HG03457 (cell line): ENCODE data around the gene CACNA1H.

Source experiments
- ATAC-seq: cut with Tn5 transposase; IDR thresholded peaks from one replicate; pipeline ENCODE4 v1.9.1; 2021; ENCODE audit warnings: moderate number of reproducible peaks; ENCODE audit not compliant: unreplicated experiment

The CACNA1H gene

DNA sequence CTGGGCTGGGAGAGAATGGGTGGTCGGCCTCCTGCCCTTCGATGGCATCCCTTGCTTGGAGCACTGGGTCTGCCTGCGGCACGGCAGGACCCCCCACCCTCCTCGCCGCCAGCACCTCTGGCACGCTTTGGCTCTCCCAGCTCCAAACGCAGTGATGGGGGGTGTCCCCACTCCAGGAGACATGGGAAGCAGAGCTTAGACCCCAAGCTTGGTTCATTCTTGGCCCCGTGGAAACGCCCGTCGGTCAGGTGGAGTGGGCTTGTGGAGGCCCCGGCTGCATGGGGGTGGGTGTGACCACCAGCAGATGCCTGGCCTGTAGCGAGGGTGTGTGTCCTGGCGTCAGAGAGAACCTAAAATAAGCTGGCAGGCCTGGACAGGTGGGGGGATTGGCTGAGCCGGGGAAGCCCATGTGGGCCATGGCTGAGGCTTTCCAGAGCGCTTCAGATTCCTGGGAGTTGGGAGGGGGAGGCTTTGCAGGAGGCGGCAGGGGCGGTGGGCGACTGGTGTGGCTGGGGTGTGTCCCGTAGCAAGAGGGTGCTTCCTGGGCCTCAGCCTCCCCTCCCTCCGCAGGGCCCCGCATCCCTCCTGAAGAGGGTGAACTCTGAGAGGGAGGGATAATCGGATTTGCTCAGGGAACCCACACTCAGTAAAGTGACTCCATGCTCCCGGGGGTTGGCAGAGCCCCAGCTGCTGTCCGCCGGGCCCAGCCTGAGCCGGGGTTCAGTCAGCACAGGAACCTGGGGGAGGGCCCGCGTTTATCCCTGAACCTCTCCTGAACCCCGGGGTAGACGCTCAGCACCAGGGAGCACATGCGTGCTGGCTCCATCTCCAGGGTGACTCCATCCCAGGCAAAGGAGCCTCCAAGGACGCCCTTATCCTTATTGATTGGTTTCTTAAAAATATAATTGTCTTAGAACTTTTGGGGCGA lies 3.4 kb downstream of the CACNA1H start:
- no peak for ATAC-seq

DNA sequence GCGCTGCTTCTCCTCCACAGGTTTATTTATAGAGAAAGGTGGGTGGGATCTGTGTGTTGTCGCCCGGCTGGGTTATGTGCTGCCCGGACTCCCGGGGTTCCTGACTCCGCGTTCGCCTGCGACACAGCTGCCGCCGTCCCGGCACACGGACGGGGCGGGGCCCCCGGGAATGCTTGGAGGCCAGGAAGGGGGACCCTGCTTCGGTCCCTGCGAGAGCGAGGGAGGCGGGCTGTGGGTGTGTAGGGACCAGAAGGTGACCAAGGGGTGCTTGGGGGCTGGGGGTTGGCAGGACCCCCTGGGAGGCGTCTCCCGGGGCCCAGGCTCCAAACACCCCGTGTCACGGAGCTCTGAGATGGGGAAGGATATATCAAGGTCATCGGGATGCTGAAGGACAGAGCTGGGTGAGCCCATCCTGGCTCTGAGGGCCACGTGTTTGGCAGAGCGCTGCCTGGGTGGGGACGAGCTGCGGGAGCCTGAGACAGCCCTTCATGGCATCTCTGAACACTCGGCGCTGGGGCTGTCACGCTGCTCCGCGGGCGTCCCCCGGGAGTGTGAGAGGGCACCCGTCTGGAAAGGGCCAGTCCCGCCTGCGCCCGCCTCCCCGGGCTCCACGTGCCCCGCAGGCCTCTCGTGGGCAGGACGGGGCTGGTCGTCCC lies 4.2 kb downstream of the CACNA1H start:
- no peak for ATAC-seq

- ATAC-seq, result no peak
Measured at GRCh38 chr16:1157639-1158455, 4.9 kb downstream of the CACNA1H start.

- no peak for ATAC-seq
Measured at GRCh38 chr16:1158456-1159324, 5.8 kb downstream of the CACNA1H start.

GRCh38 chr16:1159325-1159972 lies 6.5 kb downstream of the CACNA1H start:
- no peak for ATAC-seq

GRCh38 chr16:1159973-1160772 lies 7.3 kb downstream of the CACNA1H start:
- no peak for ATAC-seq

GRCh38 chr16:1160773-1161348 lies 8.0 kb downstream of the CACNA1H start:
- no peak for ATAC-seq

- ATAC-seq, result no peak
Measured at GRCh38 chr16:1162701-1163566, 10.0 kb downstream of the CACNA1H start.

GRCh38 chr16:1163567-1164055 lies 10.7 kb downstream of the CACNA1H start:
- ATAC-seq, result no peak

- ATAC-seq, result no peak
Measured at GRCh38 chr16:1164382-1164781, 11.5 kb downstream of the CACNA1H start.

DNA sequence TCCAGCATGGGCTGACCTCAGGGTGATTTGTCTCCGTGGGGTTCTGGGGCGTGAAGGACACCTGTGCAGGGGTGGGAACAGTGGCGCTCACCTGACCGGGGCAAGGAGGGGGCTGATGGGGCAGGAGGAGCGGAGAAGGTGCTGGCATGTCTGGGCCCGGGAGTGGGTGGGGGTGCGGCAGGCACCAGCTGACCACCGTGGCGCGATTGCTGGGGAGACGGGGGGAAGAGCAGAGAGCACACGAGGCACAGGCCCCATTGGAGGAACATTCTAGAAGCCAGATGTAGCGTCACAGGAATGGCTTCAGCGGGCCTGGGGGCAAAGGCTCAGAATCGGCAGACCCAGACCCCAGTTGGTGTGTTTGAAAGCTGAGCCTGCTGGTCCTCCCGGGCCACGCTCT lies 12.1 kb downstream of the CACNA1H start:
- no peak for ATAC-seq

DNA sequence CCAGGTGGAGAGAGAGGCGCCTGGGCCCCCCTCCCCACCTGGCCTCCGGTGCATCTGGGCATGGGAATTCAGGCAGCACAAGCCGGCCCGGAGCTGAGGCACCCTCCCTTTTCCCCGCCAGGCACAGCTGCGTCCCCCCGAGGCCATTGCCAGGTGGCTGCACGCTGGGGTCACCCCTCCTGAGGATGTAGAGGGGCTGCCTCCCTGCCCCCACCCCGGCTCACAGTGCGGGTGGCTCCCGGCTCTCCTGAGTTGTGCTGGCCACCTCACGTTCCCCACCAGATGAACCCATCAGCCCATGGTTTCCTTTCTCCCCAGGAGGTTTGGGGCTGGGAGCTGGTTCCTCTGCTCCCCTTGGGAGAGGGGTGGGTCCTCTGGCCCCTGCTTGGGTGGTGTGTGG lies 12.6 kb downstream of the CACNA1H start:
- no peak for ATAC-seq

DNA sequence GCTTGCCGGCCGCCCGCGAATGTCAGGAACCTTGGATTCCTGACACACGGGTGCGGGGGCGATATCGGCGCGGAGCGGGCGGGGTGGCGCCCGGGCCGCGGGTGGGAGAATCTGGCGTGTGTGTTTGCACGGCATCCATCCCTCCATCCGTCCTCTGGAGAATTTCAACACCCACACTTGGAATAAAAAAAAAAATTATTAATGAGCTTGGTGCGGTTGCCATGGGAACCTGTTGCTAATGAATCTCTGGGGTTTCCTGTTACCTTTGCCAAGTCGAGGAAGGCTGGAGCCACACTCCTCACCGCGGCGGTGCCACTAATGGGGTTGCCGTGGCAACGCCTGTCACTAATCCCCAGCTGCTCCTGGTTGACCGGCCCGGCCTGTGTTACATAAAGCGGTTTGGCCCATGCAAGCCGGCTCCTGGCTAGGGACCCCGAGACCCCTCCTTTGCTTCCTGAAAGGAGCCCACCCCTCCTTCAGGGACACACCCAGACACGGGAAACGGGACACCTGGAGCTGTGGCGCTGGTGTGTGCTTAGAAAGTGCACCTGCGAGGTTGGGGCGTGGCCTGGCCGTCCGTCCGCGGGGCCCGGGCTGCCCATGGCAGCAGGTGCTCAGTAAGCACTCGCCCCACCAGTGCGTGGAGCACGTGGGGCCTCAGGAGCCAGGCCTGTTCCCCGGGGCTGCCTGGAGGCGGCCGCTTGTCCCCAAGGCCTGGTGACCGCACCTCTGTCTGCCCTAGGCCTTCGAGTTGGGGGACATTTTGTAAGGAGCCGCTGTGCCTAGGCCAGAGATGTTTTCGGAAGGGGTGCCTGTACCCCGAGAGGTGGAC lies 14.6 kb downstream of the CACNA1H start:
- no peak for ATAC-seq

DNA sequence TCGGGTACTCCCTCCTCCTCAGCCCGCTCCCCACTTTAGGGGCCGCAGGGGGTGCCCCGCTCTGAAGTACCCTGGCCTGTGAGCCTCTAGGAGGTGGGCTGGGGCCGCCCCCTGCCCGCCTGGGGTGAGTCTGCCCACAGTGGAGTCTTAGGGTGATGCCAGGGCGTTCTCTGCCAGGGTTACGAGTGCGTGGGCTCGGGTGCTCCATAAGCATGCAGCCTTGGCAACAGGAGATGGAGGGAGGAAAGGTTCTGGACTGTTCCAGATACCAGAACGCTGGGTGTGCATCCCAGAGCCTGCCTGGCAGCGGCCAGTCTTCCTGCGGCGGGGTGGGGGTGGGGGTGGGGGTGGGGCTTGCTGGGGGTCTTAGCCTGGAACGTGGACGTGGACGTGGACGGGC lies 15.9 kb downstream of the CACNA1H start:
- no peak for ATAC-seq

- no peak for ATAC-seq
Measured at GRCh38 chr16:1169285-1170075, 16.6 kb downstream of the CACNA1H start.

- no peak for ATAC-seq
Measured at GRCh38 chr16:1170076-1170418, 17.1 kb downstream of the CACNA1H start.
